GM21529 (cell line): ENCODE measurements around the gene CELSR2.

ENCODE experiments used
- ATAC-seq: cut with Tn5 transposase; IDR thresholded peaks from one replicate; pipeline ENCODE4 v1.9.1; 2021; ENCODE audit not compliant: unreplicated experiment

The CELSR2 gene

GRCh38 chr1:109263597-109264378 lies 14.4 kb downstream of the CELSR2 start:
- peak; percentile 77 for ATAC-seq

GRCh38 chr1:109264379-109264755 lies 15.0 kb downstream of the CELSR2 start:
- ATAC-seq, result no peak

- no peak for ATAC-seq
Observed at GRCh38 chr1:109265016-109265415, 15.7 kb downstream of the CELSR2 start.

- ATAC-seq, result no peak
Observed at GRCh38 chr1:109265741-109266330, 16.5 kb downstream of the CELSR2 start.

- no peak for ATAC-seq
Observed at GRCh38 chr1:109266965-109267364, 17.6 kb downstream of the CELSR2 start.

GRCh38 chr1:109267743-109268300 lies 18.5 kb downstream of the CELSR2 start:
- no peak for ATAC-seq

GRCh38 chr1:109268431-109269211 lies 19.3 kb downstream of the CELSR2 start:
- no peak for ATAC-seq

GRCh38 chr1:109269212-109269980 lies 20.1 kb downstream of the CELSR2 start:
- ATAC-seq, result no peak

- ATAC-seq, result no peak
Observed at GRCh38 chr1:109269981-109270622, 20.8 kb downstream of the CELSR2 start.

GRCh38 chr1:109270623-109271317 lies 21.4 kb downstream of the CELSR2 start:
- ATAC-seq, result no peak

GRCh38 chr1:109271458-109271857 lies 22.1 kb downstream of the CELSR2 start:
- no peak for ATAC-seq

GRCh38 chr1:109272021-109272799 lies 22.9 kb downstream of the CELSR2 start:
- no peak for ATAC-seq

GRCh38 chr1:109272831-109273547 lies 23.6 kb downstream of the CELSR2 start:
- no peak for ATAC-seq

GRCh38 chr1:109273570-109274288 lies 24.4 kb downstream of the CELSR2 start:
- no peak for ATAC-seq

GRCh38 chr1:109274533-109275476 lies 25.5 kb downstream of the CELSR2 start:
- ATAC-seq, result no peak

- no peak for ATAC-seq
Observed at GRCh38 chr1:109275706-109276345, 26.5 kb downstream of the CELSR2 start.
